ENCODE results near the gene CEP70. TPM values are rescaled to one million over a fixed set of nuclear protein-coding genes. Genes with fewer than 3 reads are reported as not detected.

CEP70 gene
- total RNA-seq, 2 experiments from 2014 or later, result 16.3 to 20.4 TPM

DNA sequence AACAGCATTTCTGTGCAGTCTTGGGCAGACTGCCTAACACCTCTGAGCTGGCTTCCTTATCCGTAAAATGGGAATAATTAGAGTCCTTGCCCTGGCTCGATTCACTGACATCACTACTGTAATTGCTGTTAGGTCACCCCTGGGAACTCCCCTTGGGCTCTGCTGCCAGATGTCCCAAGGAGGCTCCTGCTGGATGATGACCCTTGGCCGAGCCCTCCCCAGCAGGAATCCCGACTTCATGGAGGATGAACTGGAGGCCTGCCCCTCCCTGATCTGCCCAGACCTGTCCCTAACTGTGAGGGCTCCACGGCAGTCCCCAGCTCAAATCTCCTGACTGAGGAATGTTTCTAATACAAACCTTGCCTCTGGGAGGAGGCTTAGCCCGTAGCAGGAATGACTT, 141.6 kb downstream of the CEP70 start:
- Mint-ChIP-seq H3K4me3 (no peak overlapping the region), H3K27ac (no peak overlapping the region), H3K27me3 (ENCODE audit: low read depth) (no peaks in the 10 kb centered on the region), H3K4me1 (ENCODE audit: low read depth) (peaks cover 5% of the 10 kb centered on the region), H3K36me3 (ENCODE audit: low read depth) (no peaks in the 10 kb centered on the region), H3K9me3 (no peaks in the 10 kb centered on the region)
- intact Hi-C loops (cut with micrococcal nuclease), result no loop called here
- DNase-seq, result no peak
- CTCF ChIA-PET, result no interaction called here

DNA sequence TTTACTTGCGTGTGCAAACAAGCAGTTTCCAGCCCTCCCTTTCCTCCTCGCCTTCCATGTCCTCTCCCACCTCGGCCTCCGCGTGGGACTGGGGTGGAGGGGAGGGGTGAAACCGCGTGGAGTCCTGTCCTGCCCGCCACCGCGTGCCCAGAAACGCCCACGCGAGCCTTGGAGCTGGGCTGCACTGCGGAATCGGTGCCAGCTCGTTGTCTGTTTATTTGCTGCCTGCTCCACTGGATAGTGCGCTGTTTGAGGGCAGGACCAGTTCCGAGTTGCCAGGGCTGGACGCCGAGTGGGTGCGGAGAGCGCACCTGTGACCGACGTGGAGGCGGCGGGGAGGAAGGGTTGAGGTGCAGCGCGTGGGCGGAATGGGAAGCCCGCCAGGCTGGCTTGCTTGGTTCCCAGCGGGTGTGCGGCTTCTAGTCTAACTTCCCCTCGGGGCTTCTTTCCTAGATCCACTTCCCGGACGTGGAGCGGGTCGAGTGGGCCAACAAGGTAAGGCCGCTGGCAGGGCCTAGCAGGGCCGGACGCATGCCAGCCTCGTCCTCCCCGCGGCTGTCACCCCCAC, 142.4 kb downstream of the CEP70 start:
- H3K27ac Mint-ChIP-seq, result no peak overlapping the region
- CTCF ChIA-PET, result no interaction called here
- H3K4me1 Mint-ChIP-seq (ENCODE audit: low read depth), result peaks cover 5% of the 10 kb centered on the region

DNA sequence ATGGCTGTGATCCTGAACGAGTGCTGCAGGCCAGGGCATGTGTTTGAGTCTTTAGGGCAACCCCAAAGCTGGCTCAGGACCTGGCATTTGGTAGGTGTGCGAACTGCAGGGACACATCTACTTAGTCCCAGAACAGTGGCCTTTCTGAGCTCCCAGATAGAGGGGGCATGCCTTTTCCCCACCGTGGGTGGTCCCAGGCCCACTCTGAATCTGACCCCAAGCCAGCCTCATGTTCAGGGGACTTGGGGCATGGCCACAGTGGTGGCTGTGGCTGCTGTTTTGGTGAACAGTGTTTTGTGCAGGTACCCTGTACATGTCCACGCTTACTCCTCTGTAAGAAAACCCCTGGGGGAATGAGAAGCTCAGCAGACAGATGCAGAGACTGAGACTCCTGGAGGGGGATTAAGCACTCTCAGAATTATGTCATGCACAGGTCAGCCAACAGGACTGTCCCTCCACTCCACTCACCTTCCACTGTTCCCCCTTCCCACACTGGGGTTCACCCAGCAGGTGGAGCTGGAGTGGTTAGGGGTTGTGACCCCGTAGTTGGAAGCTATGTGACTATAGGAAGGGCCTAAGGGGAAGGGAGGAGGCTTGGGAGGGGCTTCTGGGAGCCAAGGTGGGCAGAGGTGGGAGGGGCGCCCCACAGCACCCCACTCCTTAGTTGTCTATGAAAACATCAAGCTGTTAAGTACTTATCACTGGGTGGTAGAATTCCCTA, 143.2 kb downstream of the CEP70 start:
- CTCF ChIA-PET, result interaction anchor here (1.7 kb wide), 1 partner anchor 466 kb away, joined by 3 read pairs; no protein-coding TSS in a partner anchor
- intact Hi-C loops (cut with micrococcal nuclease), result no loop called here
- H3K27me3 Mint-ChIP-seq (ENCODE audit: low read depth), result no peaks in the 10 kb centered on the region
- no peak overlapping the region for H3K4me3 Mint-ChIP-seq
- no peak overlapping the region for H3K27ac Mint-ChIP-seq
- H3K4me1 Mint-ChIP-seq (ENCODE audit: low read depth), result peaks cover 3% of the 10 kb centered on the region
- H3K9me3 Mint-ChIP-seq, result no peaks in the 10 kb centered on the region
- no peaks in the 10 kb centered on the region for H3K36me3 Mint-ChIP-seq (ENCODE audit: low read depth)
- no peak for DNase-seq

More for the DNA sequence above, 142.4 kb downstream of the CEP70 start:
- no peaks in the 10 kb centered on the region for H3K9me3 Mint-ChIP-seq
- DNase-seq, result no peak
- no peaks in the 10 kb centered on the region for H3K36me3 Mint-ChIP-seq (ENCODE audit: low read depth)
- intact Hi-C loops (cut with micrococcal nuclease), result no loop called here
- no peak overlapping the region for H3K4me3 Mint-ChIP-seq
- no peaks in the 10 kb centered on the region for H3K27me3 Mint-ChIP-seq (ENCODE audit: low read depth)

DNA sequence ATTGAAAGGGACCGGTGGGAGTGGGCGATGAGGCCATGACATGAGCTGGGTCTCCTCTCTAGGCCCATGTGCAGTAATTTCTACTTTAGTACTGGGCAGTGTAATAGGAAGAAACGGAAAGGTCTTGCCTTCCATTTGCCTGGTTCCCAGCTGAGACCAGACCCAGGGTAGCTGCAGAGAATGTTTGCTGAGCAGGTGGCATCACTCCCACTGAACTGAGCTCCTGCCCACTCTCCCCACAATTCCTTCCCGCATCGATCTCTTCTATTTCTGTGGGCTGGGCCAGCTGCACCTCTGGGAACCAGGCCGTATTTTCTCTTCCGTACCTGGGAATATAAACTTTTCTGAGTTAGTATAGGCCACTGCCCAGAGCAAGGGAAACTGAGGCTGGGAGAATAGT, 143.9 kb downstream of the CEP70 start:
- intact Hi-C loops (cut with micrococcal nuclease), result no loop called here
- CTCF ChIA-PET, result interaction anchor here (1.1 to 1.7 kb wide), 2 partner anchors 31 to 466 kb away, joined by 3 read pairs; no protein-coding TSS in a partner anchor
- H3K36me3 Mint-ChIP-seq (ENCODE audit: low read depth), result no peaks in the 10 kb centered on the region
- no peaks in the 10 kb centered on the region for H3K27me3 Mint-ChIP-seq (ENCODE audit: low read depth)
- no peak overlapping the region for H3K4me3 Mint-ChIP-seq
- no peak for DNase-seq
- no peaks in the 10 kb centered on the region for H3K9me3 Mint-ChIP-seq
- H3K4me1 Mint-ChIP-seq (ENCODE audit: low read depth), result no peaks in the 10 kb centered on the region
- no peak overlapping the region for H3K27ac Mint-ChIP-seq

DNA sequence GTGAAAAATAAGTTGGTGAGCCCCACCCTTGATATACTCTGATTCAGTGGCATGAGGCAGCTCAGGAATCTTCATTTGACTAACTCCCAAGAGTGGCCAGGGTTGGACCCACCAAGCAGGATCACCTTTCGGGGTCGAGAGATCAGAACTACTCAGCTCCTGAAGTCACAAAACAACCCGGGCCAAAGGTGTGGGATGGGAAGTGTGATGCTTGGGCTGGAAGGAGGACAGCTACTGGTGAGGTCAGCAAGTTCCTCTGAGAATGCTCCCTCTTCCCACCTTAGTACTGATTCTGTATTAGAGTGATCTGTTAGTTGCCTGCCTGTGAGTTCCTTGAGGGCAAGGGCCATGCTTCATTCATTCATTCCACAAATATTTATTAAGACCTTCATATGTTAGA, 144.6 kb downstream of the CEP70 start:
- CTCF ChIA-PET, result interaction anchor here (0.7 to 1.7 kb wide), 3 partner anchors 30 to 467 kb away, joined by 3 to 4 read pairs (median 3); no protein-coding TSS in a partner anchor
- Mint-ChIP-seq H3K36me3 (ENCODE audit: low read depth) (no peaks in the 10 kb centered on the region), H3K27me3 (ENCODE audit: low read depth) (no peaks in the 10 kb centered on the region), H3K9me3 (no peaks in the 10 kb centered on the region), H3K4me1 (ENCODE audit: low read depth) (no peaks in the 10 kb centered on the region), H3K27ac (no peak overlapping the region), H3K4me3 (no peak overlapping the region)
- intact Hi-C loops (cut with micrococcal nuclease), result no loop called here
- no peak for DNase-seq

DNA sequence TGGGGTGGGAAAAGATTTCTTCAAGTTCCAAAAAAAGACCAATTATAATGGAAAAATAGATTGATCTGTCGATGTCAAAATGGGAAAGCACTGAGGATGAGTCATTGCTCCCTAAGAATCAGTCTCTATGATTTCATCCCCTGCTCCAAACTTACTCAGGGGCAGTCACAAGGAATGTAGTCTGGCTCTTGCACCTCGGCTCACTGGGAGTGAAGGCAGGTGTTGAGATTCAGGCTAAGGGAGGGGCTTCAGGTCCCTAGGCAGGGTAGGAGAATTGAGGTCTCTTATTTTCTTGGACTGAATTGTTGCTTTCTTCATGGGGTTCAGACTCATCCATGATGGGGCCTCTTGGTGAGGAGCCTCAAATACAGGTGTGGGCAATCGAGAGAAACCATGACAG, 145.4 kb downstream of the CEP70 start:
- H3K4me1 Mint-ChIP-seq (ENCODE audit: low read depth), result no peaks in the 10 kb centered on the region
- CTCF ChIA-PET, result no interaction called here
- H3K27ac Mint-ChIP-seq, result no peak overlapping the region
- DNase-seq, result no peak
- no peaks in the 10 kb centered on the region for H3K9me3 Mint-ChIP-seq
- no peak overlapping the region for H3K4me3 Mint-ChIP-seq
- H3K36me3 Mint-ChIP-seq (ENCODE audit: low read depth), result no peaks in the 10 kb centered on the region
- no peaks in the 10 kb centered on the region for H3K27me3 Mint-ChIP-seq (ENCODE audit: low read depth)
- intact Hi-C loops (cut with micrococcal nuclease), result no loop called here

DNA sequence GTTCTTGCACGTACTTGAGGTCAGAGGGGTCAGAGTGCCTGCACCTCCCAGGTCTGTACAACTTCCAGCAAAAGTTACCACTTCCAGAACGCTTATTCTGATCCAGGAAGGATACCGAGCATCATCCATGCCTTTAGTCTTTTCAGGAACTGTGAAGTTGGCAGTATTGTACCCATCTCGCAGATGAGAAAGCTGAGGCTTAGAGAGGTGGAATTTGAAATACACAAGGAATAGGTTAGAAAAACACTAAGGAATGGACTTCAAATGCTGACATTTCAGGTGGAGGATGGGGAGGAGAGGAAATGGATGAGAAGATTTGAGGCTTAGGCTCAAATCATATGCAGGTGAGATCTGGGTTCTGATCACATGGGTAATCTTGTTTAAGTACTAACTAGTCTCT, 148.4 kb downstream of the CEP70 start:
- Mint-ChIP-seq H3K36me3 (ENCODE audit: low read depth) (no peaks in the 10 kb centered on the region), H3K9me3 (no peaks in the 10 kb centered on the region), H3K4me3 (no peak overlapping the region), H3K4me1 (ENCODE audit: low read depth) (no peaks in the 10 kb centered on the region), H3K27ac (no peak overlapping the region), H3K27me3 (ENCODE audit: low read depth) (no peaks in the 10 kb centered on the region)
- intact Hi-C loops (cut with micrococcal nuclease), result no loop called here
- CTCF ChIA-PET, result no interaction called here
- DNase-seq, result no peak

DNA sequence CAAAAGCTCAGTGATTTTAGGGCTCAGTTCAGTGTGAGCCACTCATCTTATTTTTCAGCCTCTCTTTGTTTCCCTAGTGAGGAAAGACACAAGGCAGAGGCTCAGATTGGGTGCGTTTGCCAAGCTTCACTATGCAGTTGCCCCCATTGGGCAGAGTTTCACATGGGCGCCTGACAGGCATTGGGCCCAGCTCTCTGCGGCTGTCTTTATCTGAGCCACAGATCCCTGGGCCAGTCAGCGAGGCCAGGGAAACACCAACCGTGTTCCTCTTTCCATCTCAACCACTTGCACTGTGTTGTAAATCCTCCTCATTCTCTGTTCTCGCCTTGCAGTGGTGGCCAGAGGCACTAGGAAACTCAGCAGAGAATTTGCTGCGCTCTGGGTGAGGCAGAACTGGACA, 148.8 kb downstream of the CEP70 start:
- Mint-ChIP-seq H3K27me3 (ENCODE audit: low read depth) (no peaks in the 10 kb centered on the region), H3K4me3 (no peak overlapping the region), H3K36me3 (ENCODE audit: low read depth) (no peaks in the 10 kb centered on the region), H3K4me1 (ENCODE audit: low read depth) (no peaks in the 10 kb centered on the region), H3K27ac (no peak overlapping the region), H3K9me3 (no peaks in the 10 kb centered on the region)
- intact Hi-C loops (cut with micrococcal nuclease), result no loop called here
- DNase-seq, result no peak
- CTCF ChIA-PET, result interaction anchor here (1.0 kb wide), 1 partner anchor 28 kb away, joined by 5 read pairs; no protein-coding TSS in a partner anchor

Other genes with a start within 250 kb of the CEP70 start
- gene MRAS, start 245.7 kb downstream of the CEP70 start, total RNA-seq, result under 1 TPM; 0.52 to 0.62 TPM
- gene ESYT3, start 159.6 kb downstream of the CEP70 start, total RNA-seq, result 1 to 10 TPM in 1 of 2 experiments, under 1 TPM in 1; 0.96 to 1.1 TPM
- 1 to 10 TPM; 2.2 to 3.4 TPM for gene FAIM, start 14.5 kb upstream of the CEP70 start, total RNA-seq
- gene PIK3CB, start 240.7 kb upstream of the CEP70 start, total RNA-seq, result 10 to 100 TPM; 19.2 to 20.6 TPM